Choroid plexus epithelial cell (primary cell): ENCODE results near the gene FUBP3.

Experiments
- DNase-seq: peaks from one replicate; pipeline ENCODE4 v3.0.0-alpha.2; 2010; ENCODE audit warnings: low read depth
- H3K4me3 ChIP-seq: 2 replicates; pipeline ENCODE4 v1.5.1; 2011; ENCODE audit warnings: low read depth, mild to moderate bottlenecking, control low read depth, low read length, moderate library complexity
- TF ChIP-seq, protein P1 (sequence below): conservative IDR thresholded peaks from 2 replicates; pipeline ENCODE4 v1.5.1; 2011; ENCODE audit warnings: low read depth, mild to moderate bottlenecking, control low read depth, inconsistent platforms, low read length, moderate library complexity

FUBP3 gene

DNA sequence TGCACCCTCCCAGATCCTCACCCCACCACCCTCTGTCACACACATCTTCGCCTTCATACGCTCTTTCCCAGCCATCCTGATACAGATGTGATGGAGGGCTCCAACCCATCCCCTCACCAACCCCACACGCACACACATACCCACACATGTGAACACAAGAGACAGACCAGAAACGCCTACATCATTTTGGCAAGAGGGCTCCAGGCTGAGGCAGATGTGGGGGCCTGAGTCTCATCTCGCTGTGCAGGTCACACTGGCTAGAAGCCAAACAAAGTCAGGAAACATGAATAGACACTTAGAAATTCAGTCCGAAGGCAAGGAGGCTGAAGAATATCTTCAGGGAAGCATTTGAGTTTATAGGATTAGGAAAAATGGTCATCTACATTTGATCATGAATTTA is 91.3 kb downstream of the FUBP3 start:
- H3K4me3 ChIP-seq, result no peak overlapping the region
- TF ChIP-seq, protein P1, sequence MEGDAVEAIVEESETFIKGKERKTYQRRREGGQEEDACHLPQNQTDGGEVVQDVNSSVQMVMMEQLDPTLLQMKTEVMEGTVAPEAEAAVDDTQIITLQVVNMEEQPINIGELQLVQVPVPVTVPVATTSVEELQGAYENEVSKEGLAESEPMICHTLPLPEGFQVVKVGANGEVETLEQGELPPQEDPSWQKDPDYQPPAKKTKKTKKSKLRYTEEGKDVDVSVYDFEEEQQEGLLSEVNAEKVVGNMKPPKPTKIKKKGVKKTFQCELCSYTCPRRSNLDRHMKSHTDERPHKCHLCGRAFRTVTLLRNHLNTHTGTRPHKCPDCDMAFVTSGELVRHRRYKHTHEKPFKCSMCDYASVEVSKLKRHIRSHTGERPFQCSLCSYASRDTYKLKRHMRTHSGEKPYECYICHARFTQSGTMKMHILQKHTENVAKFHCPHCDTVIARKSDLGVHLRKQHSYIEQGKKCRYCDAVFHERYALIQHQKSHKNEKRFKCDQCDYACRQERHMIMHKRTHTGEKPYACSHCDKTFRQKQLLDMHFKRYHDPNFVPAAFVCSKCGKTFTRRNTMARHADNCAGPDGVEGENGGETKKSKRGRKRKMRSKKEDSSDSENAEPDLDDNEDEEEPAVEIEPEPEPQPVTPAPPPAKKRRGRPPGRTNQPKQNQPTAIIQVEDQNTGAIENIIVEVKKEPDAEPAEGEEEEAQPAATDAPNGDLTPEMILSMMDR, result no peak
- no peak for DNase-seq

DNA sequence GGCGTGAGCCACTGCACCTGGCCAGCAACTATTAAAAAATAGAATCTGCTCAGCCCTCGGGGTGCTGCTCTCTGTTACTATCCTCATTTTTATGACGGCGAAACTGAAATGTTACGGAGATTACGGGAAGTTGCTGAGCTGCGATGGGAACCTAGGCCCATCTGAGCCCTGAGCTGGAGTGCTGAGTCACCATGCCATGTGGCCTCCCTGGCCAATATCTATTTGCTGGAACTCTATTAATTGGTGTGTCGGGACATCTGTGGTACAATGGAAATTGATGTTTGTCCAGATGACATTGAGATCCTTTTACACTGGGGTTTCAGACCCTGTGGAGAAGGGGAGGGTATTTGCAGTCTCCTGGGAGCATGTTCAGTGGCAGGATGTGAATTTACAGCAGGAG is 93.1 kb downstream of the FUBP3 start:
- TF ChIP-seq, protein P1, result no peak
- H3K4me3 ChIP-seq, result no peak overlapping the region
- DNase-seq, result no peak

DNA sequence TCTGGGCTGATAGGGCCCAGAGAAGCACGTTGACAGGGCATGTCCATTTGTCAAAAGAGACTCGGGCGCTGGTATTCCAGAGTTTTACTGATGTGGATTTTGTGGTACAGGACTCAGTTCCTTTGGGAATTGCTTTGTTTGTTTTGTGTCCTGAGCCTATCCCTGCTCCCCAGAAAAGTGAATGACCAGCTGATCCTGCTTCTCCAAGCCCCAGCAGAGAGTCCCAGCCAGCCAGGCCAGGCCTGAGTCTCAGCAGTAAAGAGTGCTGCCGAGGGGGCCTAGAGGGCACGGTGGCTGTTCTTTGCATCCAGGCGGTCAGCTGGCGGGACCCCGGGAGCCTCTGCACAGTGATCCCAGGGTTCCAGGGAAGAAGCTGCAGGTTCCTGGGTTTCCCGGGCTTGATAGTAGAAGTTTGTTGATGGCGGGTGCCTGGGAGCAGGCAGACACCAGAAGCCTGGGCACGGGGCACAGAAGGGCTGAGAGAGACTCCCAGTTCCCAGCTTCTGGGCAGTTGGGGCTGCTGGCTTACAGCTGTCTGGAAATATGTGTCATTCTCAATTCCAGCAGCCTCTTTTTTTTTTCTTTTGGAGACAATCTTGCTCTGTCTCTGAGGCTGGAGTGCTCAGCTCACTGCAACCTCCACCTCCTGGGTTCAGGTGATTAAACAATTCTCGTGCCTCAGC is 93.7 kb downstream of the FUBP3 start:
- TF ChIP-seq, protein P1, result no peak
- no peak overlapping the region for H3K4me3 ChIP-seq
- DNase-seq, result no peak

DNA sequence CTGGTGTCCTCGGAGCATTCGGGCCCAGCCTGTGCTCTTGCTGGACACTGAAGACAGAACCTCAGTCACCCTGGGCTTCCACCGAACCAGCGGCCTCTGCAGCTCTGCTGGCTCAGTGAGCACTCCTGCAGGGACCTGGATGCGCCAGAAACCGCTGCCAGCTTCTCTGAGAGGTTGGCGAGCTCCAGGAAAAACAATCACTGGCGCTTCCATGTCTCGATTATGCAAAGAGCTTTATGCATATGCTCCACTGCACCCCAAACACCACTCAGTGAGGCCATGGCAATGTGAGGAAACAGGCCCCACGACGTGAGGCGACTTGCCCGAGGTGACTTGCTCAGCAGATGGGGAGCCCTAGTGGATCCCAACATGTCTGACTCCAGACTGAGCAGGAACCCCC is 96.0 kb downstream of the FUBP3 start:
- TF ChIP-seq, protein P1, result no peak
- no peak overlapping the region for H3K4me3 ChIP-seq
- DNase-seq, result no peak

DNA sequence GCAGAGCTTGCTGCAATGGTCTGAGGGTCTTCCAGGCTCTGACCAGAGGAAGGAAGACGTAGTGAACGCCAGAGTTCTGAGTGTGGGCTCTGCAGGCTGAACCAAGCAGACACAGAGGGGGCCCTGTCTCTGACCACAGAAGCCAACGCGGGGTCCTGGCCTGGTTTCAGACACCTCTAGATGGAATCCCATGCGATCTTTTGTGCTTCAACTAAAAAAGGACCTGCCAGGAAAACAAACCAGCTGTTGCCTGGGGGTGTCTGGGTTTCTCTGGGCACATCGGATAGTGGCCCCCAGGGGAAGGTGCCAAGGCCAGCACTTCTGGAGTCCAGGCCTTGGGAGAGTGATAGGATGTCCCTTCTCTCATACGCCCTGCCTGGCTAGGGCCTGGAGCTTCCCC is 97.9 kb downstream of the FUBP3 start:
- no peak for DNase-seq
- TF ChIP-seq, protein P1, result no peak
- no peak overlapping the region for H3K4me3 ChIP-seq

DNA sequence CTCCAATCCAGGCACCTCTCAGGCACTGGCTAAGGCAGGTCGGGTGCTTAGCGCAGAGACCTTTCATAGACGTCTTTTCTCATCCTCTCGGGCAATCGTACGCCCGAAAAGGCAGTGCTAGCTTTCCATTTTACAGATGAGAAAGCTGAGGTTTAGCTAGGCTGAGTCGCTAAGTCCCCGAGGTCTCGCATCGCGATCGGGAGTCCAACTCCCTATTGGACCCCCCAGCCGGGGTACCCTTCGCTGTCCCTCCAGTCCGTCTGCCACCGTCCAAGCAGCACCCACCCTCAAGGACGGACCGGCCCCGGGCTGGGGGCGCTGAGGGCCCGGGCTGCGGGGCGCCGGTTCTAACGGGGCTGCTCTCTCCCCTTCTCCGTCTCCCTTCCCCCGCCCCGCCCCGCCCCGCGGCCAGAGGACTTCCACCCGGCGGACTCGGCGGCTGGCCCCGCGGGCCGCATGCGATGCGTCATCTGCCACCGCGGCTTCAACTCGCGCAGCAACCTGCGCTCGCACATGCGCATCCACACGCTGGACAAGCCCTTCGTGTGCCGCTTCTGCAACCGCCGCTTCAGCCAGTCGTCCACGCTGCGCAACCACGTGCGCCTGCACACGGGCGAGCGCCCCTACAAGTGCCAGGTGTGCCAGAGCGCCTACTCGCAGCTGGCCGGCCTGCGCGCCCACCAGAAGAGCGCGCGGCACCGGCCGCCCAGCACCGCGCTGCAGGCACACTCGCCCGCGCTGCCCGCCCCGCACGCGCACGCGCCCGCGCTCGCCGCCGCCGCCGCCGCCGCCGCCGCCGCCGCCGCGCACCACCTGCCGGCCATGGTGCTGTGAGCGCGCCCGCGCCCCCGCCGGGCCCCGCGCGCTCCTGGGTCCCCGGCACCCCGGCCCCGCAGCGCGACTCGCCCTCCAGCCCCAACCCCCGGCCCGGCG is 101.7 kb downstream of the FUBP3 start:
- DNase-seq, result peak; percentile 87
- peak overlapping the region; percentile 59 for H3K4me3 ChIP-seq
- TF ChIP-seq, protein P1, result no peak
